Activated T-helper 1 cell treated with anti-CD3 and anti-CD28 coated beads, Interleukin-12 subunit alpha, Interleukin-12 subunit beta, Interleukin-2, Interleukin-4 antibody, amounts not matched to agents 30 ng/mL and 10 ng/mL and 1 ng/mL, durations not matched to agents 14 hours and 24 hours and 36 hours (primary cell): ENCODE measurements around the gene PRRX1. TPM values are rescaled to one million over a fixed set of nuclear protein-coding genes. Genes with fewer than 3 reads are reported as not detected.

Experiments used
- DNase-seq: peaks from one replicate; pipeline ENCODE4 v3.0.0; 2021; ENCODE audit warnings: low spot score
- H3K27ac Mint-ChIP-seq: one replicate; pipeline ENCODE4 v1.8.0; 2021; ENCODE audit warnings: mild to moderate bottlenecking, mixed read lengths
- H3K27me3 Mint-ChIP-seq: one replicate; pipeline ENCODE4 v1.8.0; 2022; ENCODE audit warnings: mild to moderate bottlenecking, moderate library complexity, mixed read lengths; ENCODE audit not compliant: insufficient read depth
- H3K36me3 Mint-ChIP-seq: one replicate; pipeline ENCODE4 v1.8.0; 2021; ENCODE audit warnings: low read depth, mixed read lengths
- H3K4me1 Mint-ChIP-seq: one replicate; pipeline ENCODE4 v1.8.0; 2021; ENCODE audit warnings: low read depth, mixed read lengths
- H3K4me3 Mint-ChIP-seq: one replicate; pipeline ENCODE4 v1.8.0; 2021; ENCODE audit warnings: mild to moderate bottlenecking, moderate library complexity, mixed read lengths
- H3K9me3 Mint-ChIP-seq: one replicate; pipeline ENCODE4 v1.8.0; 2021; ENCODE audit warnings: mixed read lengths
- intact Hi-C: fragments of 100-400 bp; cut with micrococcal nuclease; formaldehyde crosslinking; loops from one replicate; pipeline ENCODE4 v1.15.1; 2024
- total RNA-seq: library from RNA; stranded (reverse); gene quantifications from 2 replicates; pipeline ENCODE4 v1.2.3, GENCODE V29; 2022

Gene PRRX1
- total RNA-seq, 1 donor from 2014 or later, result not detected

- intact Hi-C loops, result no loop called here
These were observed 4.4 kb upstream of the PRRX1 start for GRCh38 chr1:170659399-170660035.

DNA sequence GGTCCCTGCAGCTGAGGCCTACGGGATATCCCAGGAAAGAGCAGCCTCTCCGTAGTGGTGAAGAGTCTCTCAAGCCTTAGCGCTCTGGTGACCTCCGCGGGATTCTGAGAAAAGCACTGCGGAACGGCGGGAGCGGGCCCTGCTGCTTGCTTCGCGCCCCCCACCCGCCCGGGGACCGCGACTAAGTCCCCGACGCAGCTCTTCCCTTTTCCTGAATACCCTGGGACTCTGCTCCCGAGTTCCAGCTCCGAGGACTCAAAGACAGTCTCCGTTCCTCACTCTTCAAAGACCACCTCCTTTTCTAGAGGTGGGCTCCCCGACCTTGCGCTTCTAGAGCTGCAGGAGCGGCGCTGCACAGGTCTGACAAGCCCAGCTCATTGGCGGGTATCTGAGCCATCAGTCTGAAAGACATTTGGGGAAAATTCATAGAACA, 3.6 kb upstream of the PRRX1 start:
- Mint-ChIP-seq H3K4me3 (no peak overlapping the region), H3K36me3 (peaks cover 2% of the 10 kb centered on the region), H3K4me1 (peaks cover 5% of the 10 kb centered on the region), H3K9me3 (no peaks in the 10 kb centered on the region), H3K27me3 (peaks cover 81% of the 10 kb centered on the region), H3K27ac (no peak overlapping the region)
- DNase-seq, result no peak
- intact Hi-C loops, result no loop called here

More at GRCh38 chr1:170659399-170660035, 4.4 kb upstream of the PRRX1 start:
- Mint-ChIP-seq H3K4me1 (peaks cover 5% of the 10 kb centered on the region), H3K4me3 (no peak overlapping the region), H3K9me3 (no peaks in the 10 kb centered on the region), H3K36me3 (peaks cover 2% of the 10 kb centered on the region), H3K27ac (no peak overlapping the region), H3K27me3 (peaks cover 76% of the 10 kb centered on the region)
- DNase-seq, result no peak

DNA sequence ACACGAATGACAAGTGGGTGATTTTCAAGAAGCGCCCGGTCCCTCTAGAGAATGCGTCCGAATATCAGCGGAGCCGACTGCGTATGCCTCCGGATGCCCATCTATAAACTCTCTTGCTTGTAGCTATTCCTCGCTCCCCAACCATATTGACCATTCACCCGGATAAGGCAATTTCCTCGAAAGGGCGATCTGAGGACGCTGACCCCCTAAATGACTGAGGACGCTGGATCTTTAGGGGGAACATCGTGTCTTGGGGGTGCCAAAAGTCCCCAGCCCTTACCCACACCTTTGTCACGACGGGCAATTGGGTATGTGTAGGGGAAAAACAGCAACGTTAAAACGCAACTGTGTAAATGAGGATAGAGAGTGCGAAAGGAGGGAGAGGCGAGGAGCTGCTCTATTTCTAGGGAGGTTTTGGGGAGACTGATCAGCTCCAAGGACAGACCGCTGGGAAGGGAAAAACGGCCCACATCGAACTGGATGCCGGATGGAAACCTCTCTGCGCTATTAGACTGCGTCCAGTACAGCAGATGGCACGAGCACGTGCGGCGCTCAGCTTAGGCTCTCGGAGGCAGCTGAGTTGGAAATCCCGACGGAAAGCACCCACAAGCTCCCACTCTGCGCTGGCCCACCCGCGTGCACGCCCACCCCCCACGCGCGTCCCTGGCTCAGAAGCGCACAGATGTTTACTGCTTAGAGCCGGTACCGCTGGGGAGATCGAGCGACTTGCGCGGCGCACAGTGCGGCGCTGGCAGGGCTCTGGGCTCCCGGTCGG, 2.9 kb upstream of the PRRX1 start:
- H3K27me3 Mint-ChIP-seq, result peaks cover 82% of the 10 kb centered on the region
- H3K9me3 Mint-ChIP-seq, result no peaks in the 10 kb centered on the region
- peaks cover 5% of the 10 kb centered on the region for H3K4me1 Mint-ChIP-seq
- H3K36me3 Mint-ChIP-seq, result peaks cover 2% of the 10 kb centered on the region
- DNase-seq, result no peak
- H3K27ac Mint-ChIP-seq, result no peak overlapping the region
- H3K4me3 Mint-ChIP-seq, result peak overlapping the region; percentile 4
- intact Hi-C loops, result no loop called here

GRCh38 chr1:170661646-170662411, 2.1 kb upstream of the PRRX1 start:
- Mint-ChIP-seq H3K4me3 (no peak overlapping the region), H3K27ac (no peak overlapping the region)

DNA sequence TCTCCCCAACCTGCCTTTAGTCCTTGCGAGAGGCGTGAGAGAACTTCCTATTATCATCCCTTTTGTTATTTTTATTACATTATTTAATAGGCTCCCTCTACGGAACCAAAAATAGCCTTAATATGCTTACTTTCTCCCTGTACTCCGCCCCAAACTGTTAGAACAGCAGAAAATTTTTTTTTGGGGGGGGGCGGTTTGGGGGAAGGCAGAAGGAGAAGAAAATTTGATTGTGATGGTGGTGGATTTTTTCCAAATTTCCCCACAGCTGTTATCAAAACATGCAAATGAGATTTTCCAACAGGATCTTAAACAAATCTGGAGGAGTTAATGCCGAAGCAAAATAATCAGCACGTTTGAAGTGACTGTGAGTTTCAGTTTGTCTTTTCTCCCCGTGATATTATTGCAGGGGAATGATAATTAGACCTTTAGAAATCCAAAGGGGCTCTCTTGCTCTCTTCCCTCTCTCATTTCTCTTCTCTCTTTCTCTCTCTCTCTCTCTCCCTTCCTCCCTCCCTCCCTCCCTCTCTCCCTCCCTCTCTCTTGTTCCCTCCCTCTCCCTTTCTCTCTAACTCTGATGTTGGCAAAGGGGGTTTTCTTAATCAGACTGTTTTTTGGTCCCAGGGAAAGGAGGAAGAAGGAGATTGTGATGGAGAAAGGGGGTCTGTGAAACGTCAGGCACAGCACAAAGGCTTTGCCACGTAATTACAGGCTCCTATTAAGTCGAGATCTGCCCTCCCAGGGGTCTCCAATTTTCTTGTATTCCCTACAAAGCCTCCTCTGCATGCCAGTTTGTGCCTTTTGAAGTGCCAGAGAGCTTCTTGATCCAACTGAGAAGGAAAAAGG, 1.1 kb upstream of the PRRX1 start:
- Mint-ChIP-seq H3K4me3 (no peak overlapping the region), H3K4me1 (peaks cover 5% of the 10 kb centered on the region), H3K27ac (no peak overlapping the region), H3K9me3 (no peaks in the 10 kb centered on the region), H3K27me3 (peaks cover 89% of the 10 kb centered on the region), H3K36me3 (peaks cover 7% of the 10 kb centered on the region)
- no peak for DNase-seq
- intact Hi-C loops, result no loop called here

More at GRCh38 chr1:170661646-170662411, 2.1 kb upstream of the PRRX1 start:
- no peak for DNase-seq
- Mint-ChIP-seq H3K4me1 (peaks cover 5% of the 10 kb centered on the region), H3K9me3 (no peaks in the 10 kb centered on the region), H3K27me3 (peaks cover 82% of the 10 kb centered on the region), H3K36me3 (peaks cover 6% of the 10 kb centered on the region)
- intact Hi-C loops, result no loop called here

DNA sequence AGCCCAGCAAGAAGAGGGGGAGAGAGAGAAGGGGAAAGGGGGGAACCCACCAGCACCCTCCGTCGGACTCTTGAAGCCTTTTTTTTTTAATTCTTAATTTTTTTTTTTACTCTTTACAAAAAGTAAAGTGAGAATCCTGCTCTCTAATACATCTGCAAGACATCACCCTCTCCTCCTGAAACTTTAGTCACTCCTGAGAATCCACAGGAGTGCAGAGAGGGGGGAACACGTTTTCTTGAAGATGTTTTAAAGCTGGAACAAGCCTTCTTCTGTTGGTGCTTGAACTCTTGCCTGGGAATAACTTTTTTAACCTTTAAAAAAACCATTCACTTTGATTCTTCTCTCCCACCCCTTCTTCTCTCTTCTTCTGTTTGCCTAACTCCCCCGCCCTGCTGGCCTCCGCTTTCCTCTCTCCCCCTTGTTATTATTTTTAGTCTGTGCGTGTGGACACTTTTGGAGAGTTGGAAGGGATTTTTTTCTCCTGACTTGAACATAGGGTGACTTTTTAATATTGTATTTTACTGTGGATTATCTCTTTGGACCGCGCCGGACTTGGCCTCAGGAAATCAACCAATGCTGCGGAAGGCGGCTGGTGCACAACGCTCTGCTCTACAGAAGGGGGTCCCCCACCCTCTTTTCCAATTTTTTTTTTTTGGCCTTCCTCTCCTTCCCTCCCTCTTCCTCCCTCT, 383 bp upstream of the PRRX1 start:
- Mint-ChIP-seq H3K4me3 (no peak overlapping the region), H3K9me3 (no peaks in the 10 kb centered on the region), H3K27ac (no peak overlapping the region)

GRCh38 chr1:170664828-170665612, 1.1 kb downstream of the PRRX1 start:
- intact Hi-C loops, result no loop called here
- Mint-ChIP-seq H3K4me3 (no peak overlapping the region), H3K9me3 (no peaks in the 10 kb centered on the region)

More for the DNA sequence above, 383 bp upstream of the PRRX1 start:
- Mint-ChIP-seq H3K36me3 (peaks cover 7% of the 10 kb centered on the region), H3K27me3 (peaks cover 90% of the 10 kb centered on the region), H3K4me1 (peaks cover 5% of the 10 kb centered on the region)
- intact Hi-C loops, result no loop called here
- no peak for DNase-seq

GRCh38 chr1:170665629-170666028, 1.7 kb downstream of the PRRX1 start:
- peaks cover 7% of the 10 kb centered on the region for H3K36me3 Mint-ChIP-seq
- no peaks in the 10 kb centered on the region for H3K9me3 Mint-ChIP-seq
- peaks cover 88% of the 10 kb centered on the region for H3K27me3 Mint-ChIP-seq
- H3K27ac Mint-ChIP-seq, result no peak overlapping the region
- no peak overlapping the region for H3K4me3 Mint-ChIP-seq
- no peak for DNase-seq
- intact Hi-C loops, result no loop called here
- peaks cover 5% of the 10 kb centered on the region for H3K4me1 Mint-ChIP-seq

More at GRCh38 chr1:170664828-170665612, 1.1 kb downstream of the PRRX1 start:
- Mint-ChIP-seq H3K36me3 (peaks cover 7% of the 10 kb centered on the region), H3K27me3 (peaks cover 86% of the 10 kb centered on the region), H3K4me1 (peaks cover 5% of the 10 kb centered on the region), H3K27ac (no peak overlapping the region)
- no peak for DNase-seq

DNA sequence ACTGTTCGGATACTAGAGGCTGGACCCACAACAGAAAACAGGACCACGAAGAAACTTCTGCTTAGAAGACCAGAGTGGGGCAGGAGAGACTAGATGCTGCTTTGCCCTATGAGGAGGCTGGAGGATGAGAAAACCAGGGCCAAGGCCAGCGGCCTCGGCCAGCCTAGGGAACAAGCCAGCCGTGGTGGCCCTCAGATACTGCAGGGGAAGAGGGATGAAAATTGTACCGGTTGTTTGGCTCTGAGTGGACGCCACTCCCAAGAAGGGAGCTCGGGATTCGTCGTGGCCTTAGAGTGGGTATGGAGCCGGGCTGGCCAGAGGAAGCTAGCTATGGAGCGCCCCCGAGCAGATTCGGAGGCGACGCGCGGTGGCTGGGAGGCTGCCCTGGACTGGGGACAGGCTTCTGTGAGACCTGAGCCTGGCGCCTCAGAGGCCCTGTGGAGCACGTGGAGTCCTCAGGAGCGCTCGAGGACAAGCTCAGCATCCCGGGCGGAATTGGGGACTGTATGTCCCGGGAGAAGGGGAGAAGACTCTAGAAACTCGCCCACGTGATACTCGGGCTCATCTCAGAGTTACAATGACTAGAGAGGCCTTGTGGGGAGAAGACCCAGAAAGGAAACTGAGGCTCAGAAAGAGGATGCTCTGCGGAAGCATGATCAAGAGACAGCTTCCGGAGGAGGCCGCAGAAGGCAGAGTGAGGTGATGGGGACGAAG, 2.8 kb downstream of the PRRX1 start:
- DNase-seq, result no peak
- Mint-ChIP-seq H3K9me3 (no peaks in the 10 kb centered on the region), H3K4me3 (no peak overlapping the region), H3K27me3 (peaks cover 91% of the 10 kb centered on the region), H3K4me1 (no peaks in the 10 kb centered on the region), H3K36me3 (peaks cover 7% of the 10 kb centered on the region), H3K27ac (no peak overlapping the region)
- intact Hi-C loops, result no loop called here

- Mint-ChIP-seq H3K27me3 (peaks cover 77% of the 10 kb centered on the region), H3K4me1 (no peaks in the 10 kb centered on the region), H3K36me3 (peaks cover 7% of the 10 kb centered on the region), H3K9me3 (no peaks in the 10 kb centered on the region), H3K4me3 (no peak overlapping the region), H3K27ac (no peak overlapping the region)
- intact Hi-C loops, result no loop called here
- DNase-seq, result no peak
These were observed 4.5 kb downstream of the PRRX1 start for GRCh38 chr1:170668209-170669106.
